Stimulated activated CD8-positive, alpha-beta memory T cell treated with anti-CD3 and anti-CD28 coated beads, Interleukin-2, amount 100 ng/mL, for 48 hours (primary cell): ENCODE measurements around the gene TNS1.

Source experiments
- DNase-seq, 2 donors: peaks; one replicate each; pipeline ENCODE4 v3.0.0-alpha.2; 2020; ENCODE audit warnings: low read depth in 2 of 2

The TNS1 gene

GRCh38 chr2:217784996-217785543 lies 217.7 kb downstream of the TNS1 start:
- no peak for DNase-seq

GRCh38 chr2:217783243-217783642 lies 219.6 kb downstream of the TNS1 start:
- DNase-seq, result no peak

DNA sequence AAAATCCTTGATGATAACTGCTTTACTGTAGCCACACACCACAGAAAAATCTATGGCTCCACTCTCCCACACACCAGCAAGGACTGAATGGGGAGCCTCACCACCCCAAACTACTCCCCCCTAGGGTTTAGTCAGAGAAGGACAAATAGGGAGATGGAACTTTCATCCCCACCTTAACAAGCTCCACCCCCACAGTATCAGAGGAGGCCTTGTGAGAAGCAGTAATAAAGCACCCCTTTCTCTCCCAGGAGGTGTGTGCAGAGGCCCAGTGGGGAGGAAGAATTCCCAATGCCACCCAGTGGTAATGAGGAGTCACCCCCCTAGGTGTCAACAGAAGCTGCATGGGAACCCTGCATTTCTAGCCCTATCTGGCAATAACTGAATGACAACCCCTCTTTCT lies 224.9 kb downstream of the TNS1 start:
- DNase-seq, result no peak

- no peak for DNase-seq
Measured at GRCh38 chr2:217776631-217777030, 226.2 kb downstream of the TNS1 start.

- DNase-seq, result no peak
Measured at GRCh38 chr2:217775920-217776503, 226.8 kb downstream of the TNS1 start.

DNA sequence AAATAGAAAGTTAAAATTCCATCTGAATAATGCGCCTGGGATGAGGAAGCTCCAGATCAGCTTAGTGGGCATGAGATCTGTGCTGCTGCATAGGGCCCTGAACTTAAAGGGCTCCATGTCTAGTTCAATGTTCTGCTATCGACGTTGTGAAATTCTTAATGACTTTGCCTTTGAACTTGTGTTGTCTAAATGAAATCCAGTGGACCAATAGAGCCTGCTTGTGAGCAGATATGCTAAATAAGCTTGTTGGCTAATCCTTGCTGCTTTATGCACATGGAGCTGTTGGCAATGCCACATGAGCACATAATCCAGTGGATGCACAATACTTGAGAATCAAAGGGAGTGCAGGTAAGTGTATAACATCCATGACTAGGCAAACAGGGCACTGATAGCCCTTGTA lies 228.6 kb downstream of the TNS1 start:
- no peak for DNase-seq

GRCh38 chr2:217773539-217773938 lies 229.3 kb downstream of the TNS1 start:
- DNase-seq, result no peak

GRCh38 chr2:217766356-217766755 lies 236.4 kb downstream of the TNS1 start:
- no peak for DNase-seq

GRCh38 chr2:217761645-217762277 lies 241.0 kb downstream of the TNS1 start:
- DNase-seq, result no peak

DNA sequence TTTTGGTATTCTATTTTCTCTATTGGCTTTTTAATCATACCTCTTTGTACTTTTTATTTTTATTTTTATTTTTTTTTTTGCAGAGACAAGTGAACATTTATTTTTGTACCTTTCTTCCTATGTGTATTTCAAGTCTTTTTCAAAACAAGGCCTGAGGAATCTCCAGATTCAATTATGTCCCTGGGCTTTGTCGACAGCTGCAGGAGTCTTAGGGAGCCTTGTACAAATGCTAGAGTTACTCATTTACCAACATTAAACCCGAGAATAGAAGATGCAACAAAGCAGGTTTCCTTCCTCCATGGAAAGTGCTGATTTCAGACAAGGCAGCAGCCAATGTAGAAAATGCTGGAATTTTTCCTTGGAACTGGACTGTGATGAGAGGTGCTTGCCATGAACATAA lies 242.8 kb downstream of the TNS1 start:
- DNase-seq, result no peak

DNA sequence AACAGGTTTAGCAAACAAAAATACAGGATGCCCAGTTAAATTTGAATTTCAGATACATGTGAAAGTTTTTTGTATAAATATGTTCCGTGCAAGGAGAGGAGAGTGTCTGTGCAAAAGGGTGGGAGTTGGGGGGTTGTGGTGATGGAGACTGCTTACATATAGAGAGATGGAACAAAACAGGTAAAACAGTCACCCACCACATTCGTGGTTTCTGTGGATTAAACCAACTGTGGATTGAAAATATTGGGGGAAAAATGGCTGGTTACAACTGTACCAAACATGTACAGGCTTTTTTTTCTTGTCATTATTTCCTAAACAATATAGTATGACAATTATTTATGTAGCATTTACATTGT lies 245.7 kb downstream of the TNS1 start:
- DNase-seq, result no peak

DNA sequence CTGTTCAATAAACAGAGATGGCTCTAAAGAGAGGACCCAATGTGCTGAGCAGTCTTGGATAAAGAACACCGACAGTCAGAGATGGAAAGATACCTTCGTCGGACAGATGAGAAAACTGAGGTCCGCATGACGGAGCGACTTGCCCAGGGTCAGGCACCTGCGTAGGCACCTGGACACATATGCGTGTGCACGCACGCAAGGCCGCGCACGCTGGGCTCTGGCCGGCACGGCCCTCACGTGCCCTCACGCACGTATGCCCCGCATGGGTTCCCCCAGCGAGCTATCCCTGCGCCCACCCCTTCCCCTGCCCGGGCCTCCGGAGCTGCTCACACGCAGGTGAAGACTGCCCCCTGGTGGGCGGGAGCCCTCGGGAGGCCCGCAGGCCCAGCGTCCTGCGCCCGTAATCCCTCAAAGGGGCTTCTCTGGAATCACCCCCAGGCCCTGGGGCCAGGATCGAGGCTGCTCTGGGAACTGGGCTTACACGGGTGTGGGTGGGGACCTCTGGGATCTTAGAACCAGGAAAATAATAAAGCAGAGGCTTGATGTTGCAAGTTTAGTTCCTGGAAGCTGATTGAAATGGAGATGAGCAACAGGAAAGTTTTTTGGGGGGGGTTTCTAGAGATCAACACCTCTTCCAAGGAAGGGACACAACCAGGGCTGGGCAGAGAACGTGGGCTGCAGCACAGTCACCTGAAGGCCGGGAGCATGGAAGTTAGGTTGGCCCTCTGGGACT lies 246.3 kb downstream of the TNS1 start:
- DNase-seq, result peak; percentile 74 to 76

DNA sequence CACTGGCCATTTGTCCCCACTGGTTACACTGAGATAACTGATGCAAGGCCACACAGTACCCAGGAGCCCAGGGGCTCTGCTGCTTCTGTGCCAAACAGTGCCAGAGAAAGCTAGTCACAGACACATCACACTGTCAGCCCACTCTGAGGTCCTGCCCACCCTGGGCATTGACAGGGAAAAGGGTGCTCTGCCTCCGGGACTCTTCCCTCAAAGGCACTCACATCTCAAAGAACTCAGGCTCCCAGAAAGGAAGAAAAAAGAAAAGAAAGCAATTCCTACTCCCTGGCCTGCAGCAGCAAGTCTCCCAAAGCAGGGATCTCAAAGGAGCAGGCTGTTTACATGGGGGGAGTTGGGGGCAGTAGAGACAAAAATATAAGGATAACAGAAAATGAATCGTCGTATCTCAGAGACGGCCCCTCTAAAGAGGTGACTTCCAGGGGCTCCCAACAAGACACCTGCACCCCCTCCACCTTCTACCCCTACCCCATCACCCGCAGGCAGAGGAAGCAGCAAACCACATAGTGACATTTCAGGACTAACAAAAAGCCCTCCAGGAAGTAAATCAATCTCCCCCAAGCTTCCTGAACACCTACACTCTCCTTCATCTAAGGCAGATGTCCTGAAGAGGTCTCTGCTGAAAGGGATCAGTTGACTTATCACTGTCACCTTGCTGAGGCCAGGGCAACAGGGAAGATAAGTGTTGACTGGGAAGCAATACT lies 247.6 kb downstream of the TNS1 start:
- no peak for DNase-seq

GRCh38 chr2:217753460-217754200 lies 249.2 kb downstream of the TNS1 start:
- DNase-seq, result no peak

- no peak for DNase-seq
Measured at GRCh38 chr2:217752714-217753459, 249.9 kb downstream of the TNS1 start.

DNA sequence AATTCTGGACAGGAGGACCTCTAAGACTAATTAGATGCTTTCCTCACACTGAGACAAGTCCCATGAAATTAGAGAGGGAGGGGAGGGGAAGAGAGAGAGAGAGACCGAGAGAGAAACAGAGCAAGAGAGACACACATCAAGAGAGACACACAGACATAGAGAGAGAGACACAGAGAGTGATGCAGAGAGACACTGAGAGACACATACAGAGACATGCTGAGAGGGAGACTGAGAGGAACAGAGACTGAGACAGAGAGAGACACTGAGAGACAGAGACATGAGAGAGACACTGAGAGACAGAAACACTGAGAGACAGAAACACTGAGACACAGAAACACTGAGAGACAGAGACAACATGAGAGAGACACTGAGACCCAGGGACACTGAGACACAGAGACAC lies 250.8 kb downstream of the TNS1 start:
- DNase-seq, result no peak

GRCh38 chr2:217751192-217751591 lies 251.6 kb downstream of the TNS1 start:
- DNase-seq, result no peak
